Measurements from ENCODE around the gene PDE7B.

DNA sequence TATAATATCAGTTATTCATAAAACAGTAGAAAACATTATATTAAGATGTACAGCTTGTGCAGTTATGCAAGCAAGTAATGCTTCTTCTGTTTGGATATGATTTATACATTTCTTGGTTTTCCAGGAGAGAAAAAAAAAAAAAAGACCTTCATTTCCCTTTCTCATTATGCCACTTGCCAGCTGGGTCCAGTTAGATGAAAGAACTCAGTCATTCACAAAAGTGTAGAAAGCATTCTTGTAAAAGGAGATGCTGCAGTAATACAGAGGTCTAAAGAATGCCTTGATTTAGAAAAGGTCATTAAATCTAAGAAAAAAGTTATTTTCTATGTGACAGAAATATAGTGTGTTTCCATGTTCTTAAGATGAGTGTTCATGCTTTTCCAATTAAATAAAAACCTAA is 7.4 kb downstream of the PDE7B start:
- TF ChIP-seq CTCF (IDR thresholded peaks at IDR 0.05) (no peak), EZH2 (IDR thresholded peaks at IDR 0.05; ENCODE audit: borderline replicate concordance, insufficient read depth, low read depth, low read length, poor library complexity, severe bottlenecking) (no peak)
